Central memory CD4-positive, alpha-beta T cell (primary cell): ENCODE results near the gene SHISAL2B.
"Not testable (repeated sequence)": the region's sequence is repeated elsewhere in the genome, so short reads cannot be mapped to it uniquely, and the experiment has no call there.

Source experiments
- DNase-seq: peaks from one replicate; pipeline ENCODE4 v3.0.0; 2022
- total RNA-seq, 3 experiments: gene quantifications; one replicate each; lab custom pipeline; 2026; lab: John Stamatoyannopoulos, UW

The SHISAL2B gene
- 0 reads per million in 3 experiments for total RNA-seq

DNA sequence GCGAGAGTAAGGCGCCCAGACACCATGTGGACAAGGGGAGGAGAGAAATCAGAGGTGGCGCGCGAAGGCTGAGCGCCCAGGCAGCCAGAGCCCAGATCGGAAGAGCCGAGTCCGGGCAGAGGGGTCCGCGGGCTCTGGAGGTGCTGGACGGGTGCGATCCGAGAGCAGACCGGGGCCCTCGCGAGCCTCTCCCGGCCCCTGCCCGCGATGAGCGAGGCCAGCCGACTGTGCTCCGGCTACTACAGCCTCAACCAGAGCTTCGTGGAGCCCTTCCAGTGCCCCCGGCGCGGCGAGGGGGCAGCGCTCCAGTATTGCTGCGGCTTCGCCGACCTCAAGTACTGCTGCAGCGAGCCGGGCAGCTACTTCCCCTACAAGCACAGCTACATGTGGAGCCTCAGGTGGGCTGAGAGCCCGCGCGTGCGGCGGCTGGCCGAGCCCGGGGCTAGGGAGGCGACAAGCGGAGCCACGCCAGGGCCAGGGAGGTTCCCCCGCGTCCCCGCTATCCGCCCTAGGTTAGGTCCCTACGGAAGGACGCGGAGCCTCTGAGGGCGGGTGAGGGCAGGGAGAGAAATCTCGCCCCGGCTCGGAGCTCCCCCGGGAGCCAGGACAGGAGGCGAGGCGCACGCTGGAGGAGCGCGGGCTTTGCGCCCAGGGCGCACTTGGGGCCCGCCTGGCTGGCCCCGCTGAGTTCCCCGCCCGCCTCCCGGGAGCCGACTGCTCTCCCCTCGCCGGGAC, at the start of gene SHISAL2B:
Gene SHISAL2B, plus strand, starts transcription at position 87 of the 735 bp plus-strand sequence. Its CDS starts 121 bp downstream, at position 208.
- DNase-seq, result no peak

DNA sequence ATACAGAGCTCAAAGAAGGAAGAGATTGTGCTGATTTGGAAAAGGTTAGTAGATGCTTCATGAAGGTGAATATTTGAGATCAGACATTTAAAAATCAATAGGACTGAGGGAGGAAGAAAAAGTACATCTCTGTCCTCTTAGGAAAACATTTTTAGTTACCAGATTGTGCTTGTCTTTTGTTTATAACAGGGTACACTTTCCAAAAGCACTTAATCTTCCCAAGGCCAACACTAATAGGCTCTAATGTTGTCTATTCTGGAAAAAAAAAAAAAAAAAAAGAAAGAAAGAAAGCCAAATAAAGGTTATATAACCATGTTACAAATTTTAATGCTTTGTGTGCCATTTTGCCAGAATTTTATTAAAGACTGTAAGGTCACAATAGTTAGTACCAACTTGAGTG, 45.5 kb upstream of the SHISAL2B start:
- no peak for DNase-seq

DNA sequence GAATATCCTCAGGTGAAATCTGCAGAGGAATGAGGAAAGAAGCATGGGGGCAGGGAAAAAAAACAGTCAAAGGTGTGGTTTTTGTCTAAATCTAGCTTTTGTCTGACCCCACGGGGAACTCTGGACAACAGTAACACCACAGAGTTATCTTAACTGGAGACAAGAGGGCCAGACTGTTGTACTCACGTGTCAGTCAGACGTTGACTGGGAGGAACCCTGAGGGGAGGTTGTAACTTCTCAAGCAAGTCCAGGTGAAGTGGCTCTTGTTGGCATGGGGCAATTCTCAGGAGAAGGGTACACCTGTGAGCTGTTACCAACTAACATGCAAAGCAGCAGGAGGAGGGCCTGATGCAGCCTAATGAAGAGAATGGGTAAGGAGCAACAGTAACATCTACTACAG, 44.1 kb upstream of the SHISAL2B start:
- DNase-seq, result no peak

DNA sequence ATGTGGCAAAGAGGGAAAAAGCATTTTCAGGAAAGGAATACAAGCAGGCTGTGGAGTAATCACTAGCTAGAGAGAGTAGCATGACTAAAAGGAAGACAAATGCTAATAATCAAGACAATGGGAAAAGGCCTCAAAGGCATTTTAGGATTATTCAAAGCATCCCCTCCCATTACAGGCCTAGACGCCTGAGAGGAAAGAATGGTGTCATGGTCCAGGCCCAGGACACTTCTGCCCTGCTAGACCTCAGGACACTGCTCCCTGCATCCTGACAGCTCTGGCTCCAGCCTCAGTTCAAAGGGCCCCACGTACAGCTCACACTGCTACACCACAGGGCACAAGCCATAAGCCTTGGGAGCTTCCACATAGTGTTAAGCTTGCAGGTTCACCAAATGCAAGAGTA, 40.8 kb upstream of the SHISAL2B start:
- DNase-seq, result no peak

DNA sequence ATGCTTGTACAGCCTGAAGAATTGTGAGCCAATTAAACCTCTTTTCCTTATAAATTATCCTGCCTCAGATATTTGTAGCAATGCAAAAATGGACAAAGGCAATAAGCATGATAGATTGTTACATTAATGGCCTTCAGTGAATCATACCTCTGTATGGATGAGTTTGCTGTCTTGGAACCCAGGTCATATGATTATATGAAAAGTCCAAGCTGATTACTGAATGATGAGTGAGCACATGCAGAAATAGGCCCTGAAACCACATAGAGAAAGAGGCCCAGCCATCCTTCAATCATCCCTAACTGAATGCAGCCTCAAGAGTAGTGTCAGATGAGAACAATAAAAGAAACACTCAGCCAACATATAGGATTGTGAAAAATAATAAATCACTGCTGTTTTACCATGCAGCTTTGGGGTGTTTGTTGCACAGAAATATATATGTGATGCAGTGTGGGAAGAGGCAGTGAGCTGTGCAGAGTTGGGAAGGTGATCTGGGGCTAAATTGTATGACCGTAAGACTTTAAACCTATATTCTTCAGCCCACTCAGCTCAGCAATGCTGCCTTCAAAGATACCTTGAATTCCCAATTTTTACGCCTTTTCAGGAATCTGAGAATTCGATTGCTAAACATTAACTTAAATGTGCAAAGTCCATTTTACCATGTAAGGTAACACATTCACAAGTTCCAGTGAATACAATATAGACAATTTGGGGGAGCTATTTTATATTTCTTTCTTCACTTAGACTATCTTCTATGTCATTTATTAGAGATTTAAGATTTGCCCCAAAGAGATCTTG, 36.3 kb upstream of the SHISAL2B start:
- no peak for DNase-seq

DNA sequence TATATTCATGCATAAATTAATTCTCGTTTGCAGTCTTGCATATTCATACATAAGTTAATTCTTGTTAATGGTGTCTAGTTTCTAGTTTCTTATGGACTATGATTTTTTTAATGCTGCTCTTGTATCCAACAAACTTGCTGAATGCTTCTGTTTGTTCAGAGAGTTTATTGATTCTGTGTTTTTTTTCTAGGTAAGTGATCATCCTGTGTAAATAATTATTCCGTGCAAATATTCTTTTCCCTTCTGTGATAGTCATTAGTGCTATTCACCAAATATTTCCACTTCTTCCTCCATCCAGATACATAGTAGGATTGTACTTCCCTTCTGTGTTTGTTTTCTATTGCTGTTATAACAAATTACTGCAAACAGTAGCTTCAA, 35.8 kb upstream of the SHISAL2B start:
- DNase-seq, result no peak

DNA sequence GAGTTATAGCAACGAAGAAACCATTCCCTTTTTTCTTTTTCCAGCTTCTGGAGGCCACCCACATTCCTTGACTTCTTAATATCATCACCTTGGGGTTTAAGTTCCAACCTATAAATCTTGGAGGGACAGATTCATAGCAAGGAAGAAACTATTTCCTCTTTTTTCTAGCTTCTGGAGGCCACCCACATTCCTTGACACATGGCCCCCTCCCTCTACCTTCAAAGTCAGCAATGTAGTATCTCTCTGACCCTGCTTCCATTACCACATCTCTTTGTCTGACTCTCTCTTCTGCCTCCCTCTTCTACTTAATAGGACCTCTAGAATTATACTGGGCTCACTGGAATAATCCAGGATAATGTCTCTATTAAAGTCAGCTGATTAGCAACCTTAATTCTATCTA, 34.7 kb upstream of the SHISAL2B start:
- no peak for DNase-seq

DNA sequence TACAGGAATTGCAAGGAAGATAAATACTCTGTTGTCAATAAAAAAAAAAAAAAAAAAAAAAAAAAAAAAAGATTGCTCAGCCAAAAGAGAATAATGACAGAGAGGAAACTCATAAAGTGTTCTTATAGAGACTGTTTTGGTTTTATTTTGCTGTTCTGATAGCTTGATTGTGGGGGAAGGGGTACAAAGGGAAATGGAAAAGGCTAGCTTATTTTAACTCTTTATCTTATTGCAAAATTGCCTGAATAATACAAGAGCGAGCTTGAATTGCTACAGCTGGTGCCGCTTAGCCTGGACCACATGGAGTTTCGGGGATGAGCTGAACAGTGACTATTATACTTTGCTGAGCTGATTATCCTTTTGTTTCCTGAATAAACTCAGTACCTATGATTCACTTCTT, 31.0 kb upstream of the SHISAL2B start:
- DNase-seq, result no peak

DNA sequence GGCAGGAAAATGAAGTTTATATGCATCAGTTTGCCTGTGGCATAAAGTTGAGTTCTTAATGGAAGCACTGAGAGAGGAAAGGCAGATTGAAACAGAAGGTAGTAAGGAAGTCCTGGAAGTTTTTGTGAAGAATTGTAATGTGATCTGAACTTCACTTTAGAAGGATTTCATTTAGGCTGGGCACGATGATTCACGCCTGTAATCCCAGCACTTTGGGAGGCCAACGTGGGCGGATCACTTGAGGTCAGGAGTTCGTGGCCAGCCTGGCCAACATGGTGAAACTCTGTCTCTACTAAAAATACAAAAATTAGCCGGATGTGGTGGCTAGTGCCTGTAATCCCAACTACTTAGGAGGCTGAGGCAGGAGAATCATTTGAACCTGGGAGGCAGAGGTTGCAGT, 27.1 kb upstream of the SHISAL2B start:
- DNase-seq, result not testable (repeated sequence)

DNA sequence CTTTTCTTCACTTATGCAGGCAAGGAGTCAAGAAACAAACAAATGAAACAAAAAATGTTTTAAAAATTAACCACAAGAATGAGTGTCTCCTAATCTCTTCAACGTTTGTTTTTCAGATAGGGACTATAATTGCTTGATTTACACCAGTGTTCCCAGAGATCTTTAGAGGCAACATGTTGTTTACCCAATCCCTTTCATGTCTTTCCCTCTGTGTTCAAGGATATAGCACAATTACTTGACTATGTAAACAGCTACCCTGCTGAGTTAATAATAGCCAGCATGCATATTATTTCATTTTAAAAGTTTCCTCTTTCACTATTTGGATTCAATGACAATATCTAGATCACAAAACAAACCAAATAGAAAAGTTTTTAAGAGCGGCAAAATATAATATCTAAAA, 25.1 kb upstream of the SHISAL2B start:
- DNase-seq, result no peak

DNA sequence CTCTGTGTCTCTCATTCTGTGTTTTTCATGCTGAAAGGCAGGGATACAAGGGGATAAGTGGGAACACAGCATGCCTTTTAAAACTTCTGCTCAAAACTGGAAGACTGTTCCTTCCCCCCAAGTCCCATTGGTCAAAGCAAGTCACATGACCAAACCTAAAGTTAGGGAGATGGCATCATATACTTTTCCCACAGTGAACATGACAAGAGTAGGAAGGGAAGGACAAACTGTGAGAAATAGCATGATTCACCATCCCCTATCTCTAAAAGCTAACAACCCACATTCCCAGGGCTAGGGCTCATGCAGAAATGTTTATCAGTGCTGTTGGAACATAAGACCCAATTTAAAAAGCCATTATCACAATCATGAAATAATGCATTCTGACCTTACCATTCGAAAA, 24.2 kb upstream of the SHISAL2B start:
- no peak for DNase-seq

DNA sequence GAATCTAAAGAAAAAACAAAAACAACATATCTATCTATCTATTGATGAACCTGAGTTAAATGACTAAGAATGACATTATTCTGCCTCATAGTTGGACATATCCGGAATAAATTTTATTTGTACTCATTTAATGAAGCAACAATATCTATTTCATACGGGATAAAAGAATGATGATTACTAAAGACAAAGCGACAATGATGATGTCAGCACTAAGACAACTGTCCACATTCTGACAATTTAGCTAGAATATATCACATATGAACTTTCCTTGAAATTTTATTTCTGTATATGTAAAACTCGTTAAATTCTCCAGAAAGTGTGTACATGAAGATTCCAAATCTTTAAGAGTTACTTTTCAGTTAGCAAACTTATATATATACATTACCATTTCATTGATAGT, 23.2 kb upstream of the SHISAL2B start:
- no peak for DNase-seq

DNA sequence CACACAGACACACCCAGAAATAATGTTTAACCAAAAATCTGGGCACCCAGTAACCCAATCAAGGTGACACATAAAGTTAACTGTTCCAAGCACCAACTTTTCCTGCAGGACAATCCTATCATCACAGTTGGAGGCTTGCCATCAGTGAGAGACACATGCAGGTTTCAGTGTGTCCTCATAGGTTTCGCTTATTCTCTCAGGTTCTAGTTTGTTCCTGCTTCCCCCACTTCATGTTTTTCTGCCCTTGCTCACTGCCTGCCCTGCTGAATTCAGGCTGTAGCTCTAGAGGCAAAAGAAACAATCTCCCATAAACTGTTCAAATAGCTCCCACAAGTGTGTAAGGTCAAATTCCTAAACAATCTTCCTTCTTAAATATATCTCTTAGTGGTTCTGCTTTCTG, 20.0 kb upstream of the SHISAL2B start:
- DNase-seq, result no peak

DNA sequence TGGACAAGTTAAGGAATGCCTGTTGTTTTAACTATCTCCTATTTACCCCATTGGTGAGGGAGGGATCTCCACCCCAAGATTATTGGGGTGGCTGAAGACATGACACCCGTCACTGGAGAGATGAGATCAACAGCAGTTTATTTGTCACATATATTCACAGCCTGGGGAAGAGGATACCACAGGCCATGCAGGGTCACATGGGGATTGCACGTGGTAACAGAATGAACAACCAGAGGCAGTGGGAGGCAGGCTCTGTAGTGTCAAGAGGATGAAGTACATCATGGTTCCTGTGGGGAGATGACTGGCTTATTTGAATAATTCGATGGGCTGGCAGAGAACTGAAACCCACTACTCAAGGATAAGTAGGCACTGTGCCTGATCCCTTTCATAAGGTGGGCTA, 18.6 kb upstream of the SHISAL2B start:
- DNase-seq, result no peak

DNA sequence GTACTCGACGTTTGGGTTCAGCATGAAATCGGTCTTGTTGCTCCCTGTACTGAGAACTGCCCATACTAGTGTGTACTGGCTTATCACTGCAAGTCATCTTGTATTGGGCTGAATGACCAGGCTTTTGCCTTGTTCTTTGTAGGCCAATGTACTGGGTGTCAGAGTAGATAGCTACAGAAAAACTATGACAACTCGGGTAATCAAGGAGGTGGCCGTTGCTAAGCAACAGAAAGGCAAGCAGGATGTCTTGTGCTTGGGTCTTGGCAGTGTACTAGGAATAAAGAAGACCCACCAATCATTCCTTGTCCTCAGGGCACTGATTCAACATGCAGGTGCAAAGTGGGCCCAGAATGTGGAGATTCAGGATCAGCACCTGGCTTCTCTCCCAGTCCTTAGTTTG, 11.9 kb upstream of the SHISAL2B start:
- no peak for DNase-seq

DNA sequence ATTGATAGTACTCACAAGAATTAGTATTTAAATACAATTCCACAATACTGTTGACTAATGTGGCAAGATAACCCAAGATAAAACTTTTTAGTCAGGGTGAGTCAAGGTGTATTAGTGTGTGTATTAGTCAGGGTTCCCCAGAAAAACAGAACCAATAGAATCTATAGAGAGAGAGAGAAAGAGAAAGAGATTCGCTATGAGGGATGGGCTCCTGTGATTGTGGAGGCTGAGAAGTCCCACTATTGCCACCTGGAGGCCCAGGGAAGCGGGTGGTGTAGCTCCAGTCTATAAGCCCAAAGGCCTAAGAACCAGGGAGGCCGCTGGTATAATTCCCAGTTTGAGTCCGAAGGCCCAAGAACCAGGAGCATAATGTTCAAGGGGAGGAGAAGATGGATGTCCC, 10.0 kb upstream of the SHISAL2B start:
- no peak for DNase-seq

DNA sequence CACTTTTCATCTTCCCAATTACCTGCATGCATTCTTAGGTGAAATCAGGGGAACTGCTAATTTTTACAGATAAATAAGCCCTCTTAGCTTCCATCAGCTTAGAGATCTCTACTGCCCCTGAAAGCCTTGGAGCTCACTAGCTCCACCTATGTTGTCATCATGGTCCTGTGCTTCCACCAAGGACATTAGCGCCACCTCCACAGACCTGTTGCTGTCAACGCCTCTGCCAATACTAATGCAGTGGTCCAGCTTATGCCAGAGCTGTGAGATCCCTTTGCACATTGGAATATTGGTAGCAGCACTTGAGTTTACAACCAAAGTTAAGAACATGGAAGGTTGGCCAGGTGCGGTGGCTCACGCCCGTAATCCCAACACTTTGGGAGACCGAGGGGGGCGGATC, 7.7 kb upstream of the SHISAL2B start:
- DNase-seq, result no peak

DNA sequence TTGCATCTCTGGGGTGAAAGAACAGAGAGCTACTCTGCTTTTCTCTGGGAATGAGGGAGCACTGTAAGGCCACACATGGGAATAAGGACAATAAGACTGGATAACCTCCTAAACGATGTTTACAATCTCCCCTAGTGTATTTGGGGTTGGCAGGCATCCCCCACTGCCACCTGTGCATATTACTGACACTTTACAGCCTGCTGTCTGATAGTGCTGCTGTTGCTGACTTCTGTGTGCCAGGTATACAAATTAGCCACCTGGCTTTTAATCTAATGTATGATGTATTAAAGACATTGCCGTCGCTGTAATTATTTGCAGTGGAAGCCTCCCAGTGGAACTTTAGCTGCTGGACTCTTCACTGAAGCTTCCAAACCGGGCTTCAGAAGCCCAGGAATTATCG, 4.4 kb upstream of the SHISAL2B start:
- no peak for DNase-seq

DNA sequence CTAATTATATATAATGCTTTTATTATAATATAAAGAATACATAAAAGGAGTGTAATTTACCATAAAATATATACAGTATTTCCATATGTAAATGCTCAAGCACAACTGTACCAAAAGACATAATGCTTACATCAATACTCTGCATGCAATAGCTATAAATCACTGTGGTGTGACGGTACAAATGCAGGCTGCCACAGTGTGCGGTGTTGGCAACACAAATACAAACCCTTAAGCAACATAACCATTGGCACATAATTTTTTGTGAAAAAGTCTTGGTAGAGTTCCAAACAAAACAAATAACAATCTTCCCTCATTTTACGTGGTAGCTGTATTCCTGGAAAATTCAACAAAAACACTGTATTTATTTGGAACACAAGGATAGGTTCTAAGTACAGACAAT, 1.9 kb upstream of the SHISAL2B start:
- no peak for DNase-seq

DNA sequence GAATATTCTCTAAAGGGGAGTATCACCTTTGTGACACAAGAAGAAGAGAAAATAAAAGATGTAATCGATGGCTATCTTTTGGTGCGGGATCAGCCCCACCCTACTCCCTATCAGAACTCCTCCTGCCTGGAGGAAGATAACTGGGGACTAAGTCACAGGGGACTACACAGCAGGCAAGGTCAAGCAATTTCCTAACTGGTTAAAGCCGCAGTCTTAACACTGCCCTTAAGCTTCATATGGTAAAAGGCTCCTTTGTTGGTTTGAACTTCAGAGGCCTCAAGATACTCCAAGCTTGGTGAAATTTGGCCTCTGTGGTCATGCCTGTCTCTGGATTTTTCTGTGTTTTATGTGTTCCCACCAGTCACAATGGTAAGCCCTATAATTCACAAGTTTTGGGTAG, 1.3 kb upstream of the SHISAL2B start:
- no peak for DNase-seq

DNA sequence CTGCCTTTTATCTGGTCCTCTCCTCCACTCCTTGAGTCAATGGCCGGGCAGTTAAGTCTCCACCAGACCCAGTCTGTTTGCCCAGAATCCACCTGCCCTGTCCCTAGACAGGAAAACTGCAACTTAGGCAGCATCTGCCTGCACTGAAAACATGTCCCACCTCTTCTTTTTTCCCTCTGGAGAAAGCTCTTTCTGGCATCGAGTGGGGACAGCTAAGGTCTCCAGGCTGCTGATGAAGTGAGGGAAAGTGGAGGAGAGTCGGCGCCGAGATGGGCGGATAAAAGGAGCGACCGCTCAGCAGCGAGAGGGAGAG, 243 bp upstream of the SHISAL2B start:
- DNase-seq, result no peak

DNA sequence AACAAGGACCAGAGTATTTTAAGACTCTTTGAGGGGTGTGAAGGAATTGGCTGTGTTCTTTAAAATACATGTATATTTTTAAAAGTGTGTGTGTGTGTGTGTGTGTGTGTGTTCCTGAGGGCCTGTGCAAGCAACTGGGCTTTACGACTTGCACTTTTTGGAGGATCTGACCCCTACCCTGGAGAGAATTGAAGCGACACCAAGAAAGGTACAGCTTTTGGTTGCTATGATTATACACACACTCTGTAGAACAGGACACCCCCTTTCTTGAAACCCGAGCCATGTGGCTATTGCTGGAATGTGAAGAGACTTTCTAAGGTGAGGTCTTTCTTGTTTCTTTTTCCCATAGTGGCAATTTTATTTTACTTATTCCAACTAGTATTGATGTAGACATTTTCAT, 988 bp downstream of the SHISAL2B start:
- no peak for DNase-seq

DNA sequence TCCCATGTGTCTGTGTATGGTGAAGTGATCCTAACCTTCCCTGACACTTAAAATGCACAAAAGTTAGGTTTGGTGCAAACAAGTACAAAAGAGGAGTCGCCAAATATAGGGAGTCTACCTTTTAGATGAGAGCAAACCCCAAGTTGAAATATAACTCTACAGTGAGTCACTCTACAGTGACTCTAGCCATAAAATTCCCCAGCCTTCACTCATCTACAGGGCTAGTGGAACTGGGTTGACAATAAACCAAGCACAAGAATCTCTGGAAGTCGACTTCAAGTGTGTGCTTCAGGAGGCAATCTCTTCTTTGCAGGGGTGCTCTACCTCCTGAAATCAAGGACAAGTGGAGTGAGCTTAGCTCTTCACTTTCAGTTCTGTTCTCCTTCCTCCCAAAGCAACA, 3.3 kb downstream of the SHISAL2B start:
- DNase-seq, result no peak

DNA sequence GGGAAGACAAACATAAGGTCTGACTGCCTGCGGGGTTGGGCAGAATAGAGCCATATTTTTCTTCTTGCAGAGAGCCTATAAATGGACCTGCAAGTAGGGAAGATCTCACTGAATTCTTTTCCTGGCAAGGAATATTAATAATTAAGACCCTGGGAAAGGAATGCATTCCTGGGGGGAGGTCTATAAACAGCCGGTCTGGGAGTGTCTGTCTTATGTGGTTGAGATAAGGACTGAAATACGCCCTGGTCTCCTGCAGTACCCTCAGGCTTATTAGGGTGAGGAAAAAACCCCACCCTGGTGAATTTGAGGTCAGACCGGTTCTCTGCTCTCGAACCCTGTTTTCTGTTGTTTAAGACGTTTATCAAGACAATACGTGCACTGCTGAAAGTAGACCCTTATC, 6.1 kb downstream of the SHISAL2B start:
- not testable (repeated sequence) for DNase-seq

DNA sequence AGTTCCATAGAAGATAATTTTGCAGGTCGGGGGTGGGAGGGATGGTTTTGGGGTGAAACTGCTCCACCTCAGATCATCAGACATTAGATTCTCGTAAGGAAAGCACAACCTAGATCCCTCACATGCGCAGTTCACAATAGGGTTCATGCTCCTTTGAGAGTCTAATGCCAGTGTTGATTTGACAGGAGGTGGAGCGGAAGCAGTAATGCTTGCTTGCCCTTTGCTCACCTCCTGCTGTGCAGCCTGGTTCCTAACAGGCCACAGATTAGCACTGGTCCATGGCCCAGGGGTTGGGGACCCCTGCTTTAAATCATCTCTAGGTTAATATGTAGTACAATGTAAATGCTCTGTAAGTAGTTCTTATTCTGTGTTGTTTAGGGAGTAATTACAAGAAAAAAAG, 10.5 kb downstream of the SHISAL2B start:
- DNase-seq, result no peak
